H54 (cell line): ENCODE measurements around the gene GLT8D1.

Source experiments
- DNase-seq: peaks from one replicate; pipeline ENCODE4 v3.0.0; 2011; ENCODE audit warnings: low spot score, mixed read lengths; ENCODE audit not compliant: insufficient read length
- FAIRE-seq: peaks from 3 replicates; lab custom pipeline; 2011; peaks lifted over from hg19 to GRCh38; lab: Jason Lieb, UNC
- POLR2A ChIP-seq: IDR thresholded peaks from 2 replicates; pipeline ENCODE4 v1.6.1; 2011; ENCODE audit warnings: low read depth, mild to moderate bottlenecking, low read length

Gene GLT8D1

DNA sequence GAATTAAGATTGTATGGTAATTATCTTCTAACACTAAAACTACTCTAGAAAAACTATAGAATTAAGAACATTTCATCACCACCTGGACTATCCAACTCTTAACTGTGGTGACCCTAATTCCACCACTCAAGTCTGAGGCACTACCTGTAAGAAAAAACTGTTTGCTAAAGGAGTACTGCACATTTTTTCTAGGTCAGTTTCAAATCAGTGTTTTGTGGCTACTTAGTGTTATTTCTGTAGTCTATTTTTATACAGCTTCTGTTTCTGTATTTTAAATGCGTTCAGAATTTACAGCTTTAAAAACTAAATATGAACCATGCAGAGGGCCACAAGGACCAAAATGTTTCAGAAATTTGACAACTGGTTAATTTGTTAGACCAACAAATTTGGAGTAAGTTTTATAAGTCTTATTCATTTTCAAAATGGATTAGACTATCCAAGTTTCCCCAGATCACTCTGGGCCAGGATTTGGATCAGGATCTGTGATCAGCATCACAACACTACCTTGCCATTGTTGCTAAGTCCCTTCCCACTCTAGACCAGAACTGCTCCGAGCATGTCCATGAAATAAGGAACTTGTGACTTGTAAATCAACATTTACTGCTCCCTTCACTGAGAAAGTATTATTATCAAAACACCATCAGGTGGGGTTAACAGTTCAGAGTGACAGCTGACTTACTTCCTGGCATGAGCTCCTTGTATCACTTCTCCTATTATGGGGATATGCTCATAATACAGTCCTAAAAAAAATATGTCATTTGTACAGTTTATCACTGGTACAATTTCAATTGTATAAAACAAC is 8.6 kb downstream of the GLT8D1 start:
- DNase-seq (no peak), FAIRE-seq (no peak)
- no peak for TF ChIP-seq POLR2A

GRCh38 chr3:52695798-52696671 is 9.6 kb downstream of the GLT8D1 start:
- TF ChIP-seq POLR2A = no peak
- DNase-seq (no peak), FAIRE-seq (no peak)

- no peak for TF ChIP-seq POLR2A
- FAIRE-seq = no peak
- no peak for DNase-seq
Observed at GRCh38 chr3:52694528-52695189, 10.9 kb downstream of the GLT8D1 start.

- FAIRE-seq (no peak), DNase-seq (no peak)
- TF ChIP-seq POLR2A = no peak
Observed at GRCh38 chr3:52693071-52693470, 12.5 kb downstream of the GLT8D1 start.

DNA sequence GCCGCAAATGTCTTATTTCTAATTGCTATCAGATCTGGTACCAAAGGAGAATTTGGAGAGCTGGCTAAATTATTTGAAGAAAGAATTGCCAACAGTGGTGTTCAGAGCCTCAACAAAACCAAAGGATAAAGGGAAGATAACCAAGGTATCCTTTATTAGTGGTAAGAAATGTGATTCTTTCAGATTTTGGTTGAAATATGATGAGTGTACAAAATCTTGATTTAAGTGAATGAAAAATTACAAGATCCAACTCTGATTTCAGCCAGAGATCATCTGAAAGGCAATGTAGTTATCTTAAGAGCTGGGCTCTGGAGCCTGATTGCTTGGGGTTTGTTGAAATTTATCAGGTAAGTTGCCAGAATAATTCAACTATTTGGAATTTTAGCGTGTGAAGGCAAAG is 15.0 kb downstream of the GLT8D1 start:
- FAIRE-seq = no peak
- no peak for TF ChIP-seq POLR2A

DNA sequence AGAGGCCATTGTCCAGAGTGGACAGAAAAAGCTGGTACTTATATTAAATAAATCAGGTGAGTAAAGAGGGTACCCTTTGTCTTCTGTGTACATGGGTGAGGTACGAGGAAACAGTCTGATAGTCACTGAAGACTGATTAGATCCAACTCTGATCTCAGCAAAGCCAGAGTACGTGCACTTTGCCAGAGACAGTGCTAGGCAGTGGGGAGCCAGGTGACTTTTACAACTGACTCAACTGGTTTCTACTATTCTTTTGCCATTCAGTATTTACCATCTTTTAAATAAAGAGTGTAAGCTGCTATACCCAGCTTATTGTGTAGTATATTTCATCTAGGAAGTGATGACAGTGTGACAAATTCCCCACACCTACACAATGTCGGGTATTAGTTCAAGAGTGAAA is 16.4 kb downstream of the GLT8D1 start:
- no peak for TF ChIP-seq POLR2A
- no peak for FAIRE-seq
- DNase-seq = no peak

More for the DNA sequence above, 15.0 kb downstream of the GLT8D1 start:
- no peak for DNase-seq

DNA sequence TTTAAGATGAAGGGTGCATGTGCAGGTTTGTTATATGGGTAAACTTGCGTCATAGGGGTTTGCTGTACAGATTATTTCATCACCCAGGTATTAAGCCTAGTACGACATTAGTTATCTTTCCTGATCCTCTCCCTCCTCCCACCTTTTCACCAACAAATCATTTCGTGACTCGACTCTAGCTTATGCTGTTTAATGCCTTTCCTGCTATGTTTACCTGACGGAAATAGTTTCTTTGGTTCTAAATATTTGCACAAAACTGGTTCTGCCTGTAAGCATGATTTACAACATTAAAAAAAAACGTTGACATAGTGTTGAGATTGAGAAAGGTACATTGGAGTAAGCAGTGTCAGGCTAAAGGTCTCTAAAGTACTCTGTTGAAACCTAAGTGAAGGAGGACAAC is 17.3 kb downstream of the GLT8D1 start:
- DNase-seq = no peak
- FAIRE-seq = no peak
- no peak for TF ChIP-seq POLR2A

DNA sequence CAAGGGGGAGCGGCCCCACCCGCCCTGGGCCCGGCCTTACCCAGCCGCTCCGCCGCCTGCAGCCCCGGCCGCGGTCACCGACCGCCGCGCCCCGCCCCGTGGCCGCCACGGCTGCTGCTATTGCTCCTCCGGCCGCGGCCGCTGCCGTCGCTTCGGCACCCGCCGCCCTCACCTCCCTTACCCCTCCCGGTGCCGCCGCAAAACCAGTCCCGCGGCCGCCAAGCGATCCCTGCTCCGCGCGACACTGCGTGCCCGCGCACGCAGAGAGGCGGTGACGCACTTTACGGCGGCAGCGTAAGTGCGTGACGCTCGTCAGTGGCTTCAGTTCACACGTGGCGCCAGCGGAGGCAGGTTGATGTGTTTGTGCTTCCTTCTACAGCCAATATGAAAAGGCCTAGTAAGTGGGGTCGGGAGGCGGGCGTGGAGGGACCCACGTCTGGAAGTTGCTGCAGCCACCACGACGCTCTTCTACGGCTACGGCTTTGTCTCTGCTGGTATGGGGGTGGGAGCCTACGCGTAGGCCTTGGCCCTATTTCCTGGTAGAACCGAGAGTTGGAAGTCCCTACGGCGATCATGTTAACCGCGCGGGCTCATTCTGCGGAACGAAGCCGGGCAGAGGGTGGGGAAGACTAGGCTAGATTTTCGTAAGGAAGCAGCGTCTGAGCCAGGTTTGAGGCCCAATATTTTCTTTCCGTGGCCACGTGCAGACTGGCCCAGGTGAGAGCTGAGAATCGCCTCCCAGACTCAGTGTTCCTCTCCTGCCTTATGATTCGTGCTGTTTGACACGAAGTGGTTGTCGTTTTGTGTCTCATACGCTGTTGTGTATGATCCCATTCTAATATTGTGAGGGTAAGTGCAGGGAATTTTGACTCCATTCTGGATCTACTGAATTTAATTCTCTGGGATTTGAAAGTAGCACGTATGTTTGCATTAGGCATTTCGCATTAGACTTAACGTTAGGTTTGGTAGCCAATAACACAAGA is 19.6 kb downstream of the GLT8D1 start, which contains the start of the genes GNL3 and PBRM1:
Gene GNL3, plus strand, starts transcription at position 324 of the 983 bp plus-strand sequence. Its CDS starts 61 bp downstream, at position 385.
Gene PBRM1, minus strand, starts transcription at position 205 of the 983 bp plus-strand sequence.
- FAIRE-seq (peak; percentile 71), DNase-seq (peak; percentile 84)
- TF ChIP-seq POLR2A = peak; percentile 96

GRCh38 chr3:52685285-52685708 is 20.3 kb downstream of the GLT8D1 start:
- DNase-seq (peak; percentile 71), FAIRE-seq (no peak)
- TF ChIP-seq POLR2A = no peak

- no peak for TF ChIP-seq POLR2A
- DNase-seq (no peak), FAIRE-seq (no peak)
Observed at GRCh38 chr3:52684184-52684583, 21.4 kb downstream of the GLT8D1 start.

DNA sequence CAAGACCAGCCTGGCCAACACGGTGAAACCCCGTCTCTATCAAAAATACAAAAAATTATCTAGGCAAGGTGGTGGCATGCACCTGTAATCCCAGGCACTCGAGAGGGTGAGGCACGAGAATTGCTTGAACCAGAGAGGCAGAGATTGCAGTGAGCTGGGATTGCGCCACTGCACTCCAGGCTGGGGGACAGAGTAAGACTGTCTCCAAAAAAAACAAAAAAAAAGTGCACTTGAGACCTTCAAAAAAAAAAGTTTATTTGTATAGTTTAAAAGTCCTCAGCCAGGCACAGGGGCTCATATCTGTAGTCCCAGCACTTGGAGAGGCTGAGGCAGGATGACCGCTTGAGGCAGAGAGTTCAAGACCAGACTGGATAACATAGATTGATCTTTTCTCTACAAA is 22.0 kb downstream of the GLT8D1 start:
- TF ChIP-seq POLR2A = no peak
- no peak for FAIRE-seq
- no peak for DNase-seq

DNA sequence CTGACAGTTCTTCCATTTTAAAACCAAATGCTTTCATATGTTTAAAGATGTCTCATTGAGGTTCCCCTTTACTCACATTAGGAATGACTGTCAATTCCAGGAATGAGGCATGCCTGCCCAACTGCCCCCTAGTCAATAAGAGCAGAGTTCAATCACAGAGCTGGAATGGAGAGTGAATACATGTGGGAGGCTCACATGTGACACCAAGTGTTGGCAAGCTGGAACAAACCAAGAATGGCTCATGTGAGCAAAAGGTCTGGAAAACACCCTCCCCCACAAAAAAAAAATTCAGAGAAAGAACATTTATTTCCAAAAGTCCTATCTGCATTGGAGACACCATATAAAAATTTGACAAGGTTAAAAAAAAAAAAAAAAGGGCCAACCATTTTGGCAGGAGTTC is 23.6 kb downstream of the GLT8D1 start:
- FAIRE-seq (peak; percentile 81), DNase-seq (no peak)
- TF ChIP-seq POLR2A = no peak
